ENCODE measurements around the gene CFAP58.

CFAP58 gene

GRCh38 chr10:104334965-104335650 is 18.5 kb upstream of the CFAP58 start:
- DNase-seq = no peak

DNA sequence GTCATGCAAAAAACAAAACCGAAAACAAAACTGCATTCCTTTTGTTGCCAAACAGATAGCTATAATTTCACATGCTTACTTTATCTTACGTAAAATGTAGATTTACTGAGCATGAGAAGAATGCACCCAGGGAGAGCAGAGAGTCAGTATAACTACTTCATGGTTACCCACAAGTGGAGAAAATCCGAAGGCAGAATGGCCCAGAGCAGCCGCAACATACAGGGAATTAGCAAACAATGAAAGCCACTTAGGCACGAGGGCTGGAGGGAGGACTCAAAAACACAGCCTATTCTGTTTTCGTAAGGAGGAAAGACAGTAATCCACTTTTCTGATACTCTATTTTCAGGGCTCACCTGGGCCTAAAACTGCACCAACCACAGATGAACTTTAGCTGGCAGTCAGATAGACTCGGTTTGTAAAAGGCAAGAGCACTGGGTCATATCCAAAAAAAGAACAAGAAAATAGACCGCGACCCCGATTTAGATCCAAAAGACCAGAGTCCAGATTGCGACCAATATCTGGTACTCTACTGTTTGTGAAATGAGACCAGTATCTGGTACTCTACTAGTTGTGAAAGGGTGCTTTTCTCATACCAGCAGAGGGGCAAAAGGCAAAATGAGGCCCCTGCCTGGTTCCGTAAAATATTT is 16.7 kb upstream of the CFAP58 start:
- peak; percentile 36 for DNase-seq

GRCh38 chr10:104337521-104337984 is 16.1 kb upstream of the CFAP58 start:
- DNase-seq = no peak

DNA sequence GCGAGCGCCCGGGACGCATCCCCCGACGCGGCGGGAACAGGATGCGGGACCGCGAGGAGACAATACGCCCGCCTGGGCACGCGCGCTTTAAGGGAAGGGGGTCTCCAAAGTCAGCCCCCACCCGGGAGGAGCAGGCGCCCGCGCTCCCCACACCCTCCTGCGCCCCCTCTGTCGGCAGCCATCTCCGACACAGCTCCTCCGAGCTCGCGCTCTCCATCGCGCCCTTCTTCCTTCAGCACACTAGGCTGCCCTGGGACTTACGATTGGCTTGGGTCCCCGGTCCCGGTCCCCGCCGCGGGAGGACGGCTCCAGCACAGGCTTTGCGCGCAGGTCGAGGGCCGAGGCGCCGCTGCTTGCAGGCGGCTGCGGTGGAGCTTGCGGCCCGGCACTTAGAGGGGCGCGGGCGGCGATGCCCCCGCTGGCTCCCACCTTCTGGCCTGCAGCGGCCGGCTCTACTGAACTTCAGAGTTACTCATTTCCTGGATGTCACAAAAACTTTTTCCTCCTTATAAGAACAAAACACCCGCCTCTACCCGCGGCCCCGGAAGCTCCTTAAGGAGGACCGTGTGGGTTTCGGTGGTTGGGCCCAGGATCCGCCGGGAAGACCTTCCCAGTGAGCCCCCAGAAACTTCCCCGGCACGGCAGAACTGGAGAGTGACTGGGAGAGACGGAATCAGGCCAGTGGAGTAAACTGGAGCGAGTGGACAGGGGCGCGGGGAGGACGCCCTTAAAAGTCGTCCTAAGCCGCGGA is 15.5 kb upstream of the CFAP58 start, which contains the start of gene ITPRIP:
Gene ITPRIP, minus strand, starts transcription at position 481 of the 751 bp plus-strand sequence. CDS start 22,414 bp downstream, outside the sequence.
- DNase-seq = peak; percentile 75

- peak; percentile 54 for DNase-seq
Measured at GRCh38 chr10:104339469-104340110, 14.0 kb upstream of the CFAP58 start.

DNA sequence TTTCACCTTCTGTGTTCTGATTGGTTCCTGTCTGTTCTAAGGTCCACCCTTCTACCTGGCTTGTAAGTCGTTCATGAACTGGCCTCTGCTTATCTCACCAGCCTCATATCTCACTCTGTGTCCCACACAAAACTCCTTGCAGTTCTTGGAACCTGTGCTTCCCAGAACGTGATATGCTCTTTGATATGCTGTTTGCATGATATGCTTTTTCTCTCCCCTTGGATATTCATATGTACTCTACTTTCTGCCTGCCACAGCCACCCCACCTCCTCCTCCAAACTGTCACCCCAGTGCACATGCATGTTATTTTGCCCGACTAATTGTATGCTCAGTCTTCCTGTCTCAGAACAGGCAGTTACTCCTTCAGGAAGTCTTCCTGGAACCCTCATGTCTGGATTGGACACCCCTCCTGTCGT is 13.5 kb upstream of the CFAP58 start:
- DNase-seq = peak; percentile 29

DNA sequence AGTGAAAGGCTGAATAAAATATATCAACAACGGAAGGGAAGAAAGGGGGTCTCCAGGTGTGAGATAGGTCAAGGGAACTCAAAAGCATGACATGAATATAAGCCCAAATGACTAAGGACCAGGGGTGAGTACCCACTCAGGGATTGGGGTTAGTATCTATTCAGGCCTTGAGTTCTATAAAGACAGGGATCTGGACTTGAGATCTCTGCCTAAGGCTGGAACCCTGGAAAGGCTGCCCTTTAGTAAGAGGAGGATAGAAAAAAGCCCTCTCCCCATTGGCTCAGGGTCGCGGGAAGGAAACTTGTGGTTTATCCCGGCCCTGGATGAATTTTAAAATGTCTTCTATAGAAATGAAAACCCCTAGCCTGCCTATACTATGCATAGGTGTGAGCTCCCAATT is 13.0 kb upstream of the CFAP58 start:
- no peak for DNase-seq

DNA sequence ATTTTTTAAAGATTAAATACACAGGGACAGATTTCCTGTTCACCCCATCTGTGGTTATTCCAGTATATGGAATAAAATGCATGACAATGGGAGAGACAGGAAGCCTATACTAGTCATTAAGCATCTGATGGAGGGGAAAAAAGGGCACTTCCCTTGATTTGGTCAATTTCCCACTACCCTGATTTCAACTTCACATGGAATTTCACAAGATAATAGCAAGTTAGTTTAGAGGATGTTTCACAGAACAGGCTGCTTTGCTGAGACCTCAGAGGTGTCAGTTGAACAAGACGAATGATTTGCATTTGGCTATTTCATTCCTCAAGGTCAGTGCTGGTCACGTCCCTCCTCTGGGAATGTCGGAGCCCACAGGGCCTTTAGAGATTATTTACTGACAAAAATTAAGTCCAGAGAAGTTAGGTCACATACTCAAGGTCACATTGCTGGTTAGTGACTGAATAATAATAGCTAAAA is 10.7 kb upstream of the CFAP58 start:
- DNase-seq = no peak

DNA sequence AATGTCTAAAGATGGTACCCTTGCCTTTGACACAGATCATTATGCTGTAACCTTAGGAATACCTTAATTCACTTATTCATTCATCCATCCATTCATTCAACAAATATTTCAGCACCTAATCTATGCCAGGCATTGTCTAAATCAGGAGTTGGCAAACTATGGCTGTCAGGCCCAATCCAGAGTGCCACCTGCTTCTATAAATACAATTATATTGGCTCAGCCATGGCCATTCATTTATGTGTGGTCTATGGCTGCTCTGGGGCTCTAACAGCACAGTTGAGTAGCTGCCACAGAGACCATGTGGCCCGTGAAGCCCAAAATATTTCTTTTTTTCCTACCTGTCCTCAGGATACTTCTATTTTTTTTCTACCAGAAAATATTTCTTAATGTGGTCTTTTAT is 9.4 kb upstream of the CFAP58 start:
- DNase-seq = no peak

DNA sequence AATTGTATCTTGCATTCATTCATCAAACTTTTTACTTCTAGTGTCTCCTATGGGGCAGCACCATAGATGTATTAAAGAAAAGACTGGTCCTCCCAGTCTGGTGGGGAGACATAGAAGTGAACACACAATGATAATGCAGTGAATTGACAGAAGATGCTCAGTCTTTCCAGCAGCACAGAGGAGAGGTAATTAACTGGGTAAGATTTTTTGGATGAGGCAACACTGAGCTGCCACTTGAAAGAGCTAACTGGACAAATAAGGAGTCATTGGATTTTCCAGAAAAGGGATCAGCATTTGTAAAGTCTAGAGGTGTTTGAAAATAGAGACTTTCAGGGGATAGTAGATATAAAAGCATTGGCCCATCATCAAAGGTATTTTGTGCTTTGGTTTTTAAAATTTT is 8.1 kb upstream of the CFAP58 start:
- no peak for DNase-seq

DNA sequence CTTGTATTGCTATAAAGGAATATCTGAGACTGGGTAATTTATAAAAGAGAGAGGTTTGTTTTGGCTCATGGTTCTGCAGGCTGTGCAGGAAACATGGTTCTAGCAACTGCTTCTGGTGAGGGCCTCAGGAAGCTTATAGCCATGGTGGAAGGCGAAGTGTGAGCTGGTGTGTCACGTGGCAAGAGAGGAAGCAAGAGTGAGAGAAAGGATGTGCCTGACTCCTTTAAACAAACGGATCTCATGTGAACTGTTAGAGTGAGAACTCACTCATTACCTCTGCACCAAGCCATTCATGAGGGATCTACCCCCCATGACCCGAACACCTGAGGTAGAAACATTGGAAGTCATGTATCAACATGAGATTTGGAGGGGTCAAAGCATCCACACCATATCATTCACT is 7.7 kb upstream of the CFAP58 start:
- no peak for DNase-seq

GRCh38 chr10:104347295-104348045 is 6.2 kb upstream of the CFAP58 start:
- DNase-seq = no peak

DNA sequence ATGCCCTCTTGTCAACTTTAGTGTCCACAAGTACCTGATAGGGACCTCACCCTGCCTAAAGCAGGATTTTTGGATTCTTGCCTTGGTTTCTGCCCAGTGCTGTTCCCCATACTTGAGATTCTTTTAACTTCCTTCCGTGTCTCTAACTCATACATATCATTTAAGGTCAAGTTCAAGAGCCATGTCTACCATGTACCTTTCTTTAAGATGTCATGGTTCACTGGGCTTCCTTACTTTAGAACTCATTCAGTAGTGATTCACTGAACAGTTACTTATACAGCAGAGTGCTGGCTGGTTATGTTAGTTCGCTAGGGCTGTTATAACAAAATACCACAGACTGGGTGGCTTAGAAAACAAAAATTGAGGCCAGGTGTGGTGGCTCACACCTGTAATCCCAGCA is 5.0 kb upstream of the CFAP58 start:
- no peak for DNase-seq

DNA sequence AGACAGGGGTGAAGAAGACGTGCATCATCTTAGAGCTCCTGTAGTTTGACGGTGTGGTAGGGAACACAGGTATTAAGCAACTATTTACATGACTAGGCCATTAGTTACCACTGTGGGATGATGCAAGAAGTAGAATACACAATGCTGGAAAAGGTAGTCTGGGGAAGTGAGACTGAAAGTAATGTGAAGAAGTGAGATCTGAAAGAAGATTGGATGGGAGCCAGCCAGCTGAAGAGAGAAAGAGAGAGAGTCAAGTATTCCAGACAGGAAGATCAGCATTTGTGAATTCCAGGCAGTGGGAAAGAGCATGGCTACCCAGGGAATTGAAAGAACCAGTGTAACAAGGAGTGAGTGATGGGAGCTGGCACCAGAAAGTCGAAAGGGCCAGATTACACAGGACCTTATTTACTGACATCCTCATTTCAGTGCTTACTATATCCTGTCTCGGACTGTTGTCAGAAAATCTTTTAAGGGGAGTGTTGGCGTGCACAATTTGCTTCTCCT is 4.0 kb upstream of the CFAP58 start:
- DNase-seq = peak; percentile 80

DNA sequence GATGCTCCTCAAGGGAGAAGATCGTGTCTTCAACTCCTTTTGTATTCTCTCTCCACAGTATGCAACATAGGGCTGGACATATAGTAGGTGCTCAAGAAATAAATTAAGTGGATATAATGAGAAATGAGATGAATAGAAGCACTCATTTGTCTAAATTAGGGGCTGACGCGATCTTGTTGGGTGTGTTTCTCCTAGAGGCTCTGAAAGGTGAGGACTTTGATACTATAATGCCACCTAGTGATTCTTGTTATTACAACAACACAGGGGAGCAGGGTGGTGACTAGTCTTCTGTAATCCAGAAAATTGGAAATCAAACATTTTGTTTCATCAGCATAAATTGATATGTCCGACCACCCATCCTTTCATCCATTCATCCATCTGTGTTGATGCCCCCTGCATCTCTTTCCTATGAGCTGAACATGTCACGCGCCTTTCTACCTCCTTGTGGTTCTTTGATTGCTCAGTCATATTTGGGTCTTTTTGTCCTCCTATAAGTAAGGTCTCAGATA is 3.5 kb upstream of the CFAP58 start:
- DNase-seq = peak; percentile 53

DNA sequence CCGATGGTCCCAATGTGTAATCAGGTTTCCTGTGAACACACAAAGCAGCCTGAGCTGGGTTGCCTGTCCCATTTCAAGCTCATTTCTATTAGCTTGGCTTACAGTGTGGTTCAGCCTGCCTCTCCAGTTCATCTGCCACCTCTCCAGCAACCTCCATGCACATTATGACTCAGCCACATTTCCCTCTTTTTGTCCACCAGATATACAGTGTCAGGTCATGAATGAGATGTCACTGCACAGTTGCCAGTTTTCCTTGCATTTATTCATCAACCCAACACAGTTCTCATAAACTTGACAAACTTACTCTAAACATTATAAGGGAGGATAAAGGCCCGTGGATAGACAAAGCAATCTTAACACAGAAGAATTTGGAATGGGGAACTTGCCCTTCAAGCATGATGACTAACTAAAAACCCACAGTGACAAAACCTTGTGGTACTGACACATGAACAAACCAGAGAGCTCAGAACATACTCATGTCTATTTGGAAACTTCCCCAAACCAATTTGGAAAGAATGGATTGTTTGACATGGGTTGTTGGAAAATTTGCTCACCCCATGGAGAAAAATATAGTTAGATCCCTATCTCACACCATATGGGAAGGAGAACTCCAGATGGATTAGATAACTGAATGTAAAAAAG is 2.5 kb upstream of the CFAP58 start:
- DNase-seq = no peak

DNA sequence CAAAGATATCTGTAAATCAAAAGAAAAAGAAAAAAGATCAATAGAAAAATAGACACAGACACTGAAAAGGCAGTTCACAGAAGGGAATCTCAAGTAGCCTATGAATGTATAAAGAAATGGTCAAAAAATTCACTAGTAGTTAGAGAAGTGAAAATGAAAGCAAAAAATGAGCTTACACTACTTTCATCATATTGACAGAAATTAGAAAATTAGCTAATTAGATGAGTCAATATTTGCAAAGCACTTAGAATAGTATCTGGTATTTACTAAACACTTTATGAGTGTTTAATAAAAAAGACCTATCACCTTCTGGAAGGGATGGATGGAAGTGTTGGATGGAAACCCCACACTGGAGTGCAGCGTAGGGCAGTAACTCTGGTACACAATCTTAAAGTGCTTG is 1.7 kb upstream of the CFAP58 start:
- no peak for DNase-seq

DNA sequence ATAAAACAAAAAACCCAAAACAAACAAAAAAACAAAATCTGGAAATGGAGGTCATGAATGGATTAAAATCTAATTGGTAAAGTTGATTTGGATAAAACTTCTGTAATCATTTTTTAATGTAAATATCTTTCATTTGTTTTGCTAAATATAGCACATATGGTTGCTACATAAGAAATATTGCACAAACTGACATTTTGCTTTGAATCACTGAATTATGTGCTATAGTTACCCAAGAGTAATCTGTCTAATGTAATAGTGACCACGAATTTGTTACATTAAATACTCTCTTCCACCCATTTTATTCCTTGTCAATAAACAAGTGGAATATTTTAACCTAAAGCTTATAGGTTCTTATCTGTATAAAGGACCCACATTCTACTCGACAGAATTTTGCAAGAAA is 6.2 kb downstream of the CFAP58 start:
- no peak for DNase-seq

- no peak for DNase-seq
Measured at GRCh38 chr10:104367904-104368303, 14.3 kb downstream of the CFAP58 start.

DNA sequence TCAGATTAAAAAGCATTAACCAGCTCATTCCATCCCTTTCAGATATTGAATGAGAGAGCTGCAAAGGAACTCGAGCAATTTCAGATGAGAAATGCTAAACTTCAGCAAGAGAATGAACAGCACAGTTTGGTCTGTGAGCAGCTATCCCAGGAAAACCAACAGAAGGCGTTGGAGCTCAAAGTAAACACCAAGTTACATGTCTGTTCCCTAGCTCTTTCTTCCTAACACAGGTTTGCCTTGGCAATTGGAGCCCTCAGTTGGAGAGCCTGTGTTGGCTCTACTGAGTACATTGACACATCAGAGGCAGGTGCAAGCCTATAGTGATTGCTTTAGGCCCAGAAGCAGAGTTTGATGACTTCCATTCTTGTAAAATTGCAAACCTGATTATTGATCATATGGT is 14.7 kb downstream of the CFAP58 start:
- DNase-seq = no peak

GRCh38 chr10:104371753-104372152 is 18.1 kb downstream of the CFAP58 start:
- DNase-seq = no peak

All from NCI-H226 (cell line).